SK-N-SH treated with all-trans-retinoic acid at 6 μM for 48 hours (cell line): ENCODE data around the gene ILF3.

Source experiments
- ARNTL ChIP-seq: fragments of 450-650 bp; formaldehyde crosslinking; IDR thresholded peaks from 2 replicates; pipeline ENCODE4 v1.5.0; 2020; ENCODE audit warnings: low read depth, mild to moderate bottlenecking, moderate library complexity, borderline replicate concordance
- BACH2 ChIP-seq: fragments of 250-450 bp; sonication (Bioruptor Pico); IDR thresholded peaks from 2 replicates; pipeline ENCODE4 v1.9.0; 2021; ENCODE audit warnings: mild to moderate bottlenecking, borderline replicate concordance
- CREB5 ChIP-seq: fragments of 250-450 bp; sonication (Bioruptor Pico); IDR thresholded peaks from 2 replicates; pipeline ENCODE4 v1.5.1; 2020; ENCODE audit warnings: low read depth, mild to moderate bottlenecking, moderate library complexity
- CSDC2 ChIP-seq: fragments of 250-450 bp; sonication (Bioruptor Pico); IDR thresholded peaks from 2 replicates; pipeline ENCODE4 v1.5.0; 2020; ENCODE audit warnings: mild to moderate bottlenecking, moderate library complexity
- CSRNP3 ChIP-seq: fragments of 250-450 bp; sonication (Bioruptor Pico); IDR thresholded peaks from 2 replicates; pipeline ENCODE4 v1.5.1; 2021; ENCODE audit warnings: mild to moderate bottlenecking, moderate library complexity
- ESRRG ChIP-seq: fragments of 250-450 bp; sonication (Bioruptor Pico); IDR thresholded peaks from 2 replicates; pipeline ENCODE4 v1.6.1; 2021; ENCODE audit warnings: mild to moderate bottlenecking
- PATZ1 ChIP-seq: fragments of 250-450 bp; sonication (Bioruptor Pico); IDR thresholded peaks from 2 replicates; pipeline ENCODE4 v1.8.0; 2020; ENCODE audit warnings: mild to moderate bottlenecking, moderate library complexity, borderline replicate concordance
- RARB ChIP-seq: fragments of 250-450 bp; sonication (Bioruptor Pico); IDR thresholded peaks from 2 replicates; pipeline ENCODE4 v1.8.0; 2021; ENCODE audit warnings: mild to moderate bottlenecking, moderate library complexity
- ZFP3 ChIP-seq: fragments of 250-450 bp; sonication (Bioruptor Pico); IDR thresholded peaks from 2 replicates; pipeline ENCODE4 v1.5.0; 2020; ENCODE audit warnings: mild to moderate bottlenecking, moderate library complexity
- ZFP30 ChIP-seq: fragments of 450-650 bp; formaldehyde crosslinking; IDR thresholded peaks from 2 replicates; pipeline ENCODE4 v1.5.0; 2022; ENCODE audit warnings: mild to moderate bottlenecking, moderate library complexity
- ZNF565 ChIP-seq: fragments of 450-650 bp; formaldehyde crosslinking; conservative IDR thresholded peaks from 2 replicates; pipeline ENCODE4 v1.5.0; 2020; ENCODE audit warnings: low read depth, mild to moderate bottlenecking, moderate library complexity

GRCh38 chr19:10677751-10678150 lies 23.6 kb downstream of the ILF3 start:
- TF ChIP-seq ARNTL: no peak
- no peak for TF ChIP-seq ZNF565 (CRISPR knock-in tag)
- TF ChIP-seq CREB5 (CRISPR knock-in tag): no peak
- no peak for TF ChIP-seq ZFP30 (CRISPR knock-in tag)
- no peak for TF ChIP-seq ESRRG (CRISPR knock-in tag)
- no peak for TF ChIP-seq PATZ1 (CRISPR knock-in tag)
- no peak for TF ChIP-seq RARB
- TF ChIP-seq CSDC2: no peak
- TF ChIP-seq CSRNP3 (CRISPR knock-in tag): no peak
- TF ChIP-seq BACH2 (CRISPR knock-in tag): no peak
- TF ChIP-seq ZFP3 (CRISPR knock-in tag): no peak
